Bone marrow (tissue), 2 donors: ENCODE data around the gene TMEM245.
A peak's percentile ranks its signal among the peaks of the same experiment; 100 is the strongest.

ENCODE experiments used
- DNase-seq, 2 donors: peaks; one replicate each; lab custom pipeline; 2025; lab: John Stamatoyannopoulos, UW

The TMEM245 gene

GRCh38 chr9:109022873-109023272, 96.9 kb downstream of the TMEM245 start:
- no peak for DNase-seq

DNA sequence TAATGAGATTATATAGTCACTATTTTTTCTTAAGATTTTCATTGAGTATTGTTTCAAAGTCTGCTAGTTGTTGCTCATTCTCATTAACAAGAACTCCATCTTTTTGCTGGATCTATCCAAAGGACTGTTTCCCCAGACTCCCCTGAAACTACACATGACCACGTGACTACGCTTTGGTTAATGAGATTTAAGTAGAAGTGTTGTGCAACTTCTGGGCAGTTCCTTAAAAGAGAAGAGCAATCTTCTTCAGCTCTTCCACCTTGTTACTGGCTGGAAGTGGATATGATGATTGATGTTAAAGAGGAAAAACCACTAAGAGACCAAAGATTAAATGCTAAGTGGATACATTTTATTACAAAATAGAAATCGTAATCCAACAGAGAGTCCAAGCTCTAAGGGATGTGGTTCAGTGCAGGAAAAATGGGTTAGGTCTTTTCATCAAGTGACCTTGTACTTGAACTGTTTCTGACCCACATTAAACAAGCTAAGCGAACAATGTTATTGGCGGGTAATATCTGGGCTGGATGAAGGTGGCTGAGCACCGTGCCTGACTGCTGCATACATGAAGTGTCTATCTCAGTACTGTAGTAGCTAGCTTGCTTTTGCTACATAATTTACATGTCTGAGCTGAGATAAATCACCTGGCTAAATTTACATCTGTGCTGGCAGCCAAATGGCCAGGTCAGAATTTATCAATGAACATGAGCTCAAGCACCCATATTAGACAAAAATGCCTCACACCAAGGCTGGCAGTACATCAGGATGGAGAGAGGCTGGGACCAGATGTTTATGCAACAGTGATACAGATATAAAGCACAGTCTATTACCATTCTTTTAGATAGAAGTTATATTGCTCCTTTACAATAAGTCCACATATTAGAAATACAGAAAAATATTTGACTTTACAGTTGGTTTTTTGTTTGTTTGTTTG, 98.9 kb downstream of the TMEM245 start:
- DNase-seq = no peak

GRCh38 chr9:109020113-109020512, 99.6 kb downstream of the TMEM245 start:
- no peak for DNase-seq

DNA sequence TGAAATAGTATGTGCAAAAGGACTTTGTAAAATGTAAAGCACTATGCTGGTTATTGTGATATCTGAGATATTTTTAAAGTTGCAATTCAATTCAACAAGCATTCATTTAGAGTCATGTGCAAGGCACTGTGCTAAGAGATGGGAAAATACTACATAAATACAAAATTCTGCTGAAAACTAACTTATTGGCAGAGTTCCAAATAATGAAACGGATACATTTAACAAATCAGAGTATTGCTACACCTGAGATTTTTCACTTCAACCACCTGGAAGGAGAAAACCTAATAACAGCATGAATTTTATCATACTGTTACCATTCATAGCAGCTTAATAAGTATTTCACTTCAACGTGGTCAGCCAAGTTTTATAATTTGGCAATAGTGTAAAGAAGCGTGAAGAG, 100.3 kb downstream of the TMEM245 start:
- DNase-seq = no peak

DNA sequence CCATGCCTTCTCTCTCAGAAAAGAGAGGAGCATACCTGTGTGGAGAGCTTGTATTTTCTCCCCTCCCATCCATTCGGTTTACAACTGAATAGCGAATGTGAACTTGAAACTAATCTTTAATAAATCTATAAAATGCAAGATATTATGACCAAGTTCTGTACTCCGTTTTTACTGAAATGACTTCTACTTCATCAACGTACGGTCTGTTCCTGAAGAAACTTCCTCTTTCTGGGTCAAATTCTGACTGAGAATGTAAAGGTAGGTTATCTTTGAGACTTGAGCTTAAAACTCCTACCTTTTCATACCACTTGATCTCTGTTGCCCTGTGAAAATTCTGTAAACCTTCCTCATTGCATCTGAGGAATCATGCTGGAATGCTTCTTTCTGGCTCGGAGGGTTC, 102.3 kb downstream of the TMEM245 start:
- no peak for DNase-seq

DNA sequence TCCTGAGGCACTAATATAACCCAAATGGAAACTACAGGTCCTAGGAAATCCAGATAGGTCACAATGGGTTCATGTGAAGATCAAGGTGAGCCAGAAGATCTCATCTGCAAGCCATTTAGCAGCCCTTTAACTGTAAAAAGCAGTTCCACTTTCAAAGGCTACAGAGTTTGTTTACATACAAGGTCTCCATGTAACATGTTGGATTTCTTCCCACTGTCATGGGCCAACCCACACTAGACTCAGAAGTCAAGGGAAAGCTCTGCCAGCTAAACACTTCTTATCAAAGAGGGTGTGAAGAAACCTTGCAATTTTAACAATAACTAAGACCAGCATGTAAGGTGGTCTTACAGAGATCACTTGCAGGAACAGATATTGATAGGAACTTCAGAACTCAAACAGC, 102.7 kb downstream of the TMEM245 start:
- no peak for DNase-seq

GRCh38 chr9:109016132-109016531, 103.6 kb downstream of the TMEM245 start:
- DNase-seq = no peak

GRCh38 chr9:109014608-109015280, 105.0 kb downstream of the TMEM245 start:
- DNase-seq = no peak

GRCh38 chr9:109013679-109014607, 105.8 kb downstream of the TMEM245 start:
- no peak for DNase-seq

DNA sequence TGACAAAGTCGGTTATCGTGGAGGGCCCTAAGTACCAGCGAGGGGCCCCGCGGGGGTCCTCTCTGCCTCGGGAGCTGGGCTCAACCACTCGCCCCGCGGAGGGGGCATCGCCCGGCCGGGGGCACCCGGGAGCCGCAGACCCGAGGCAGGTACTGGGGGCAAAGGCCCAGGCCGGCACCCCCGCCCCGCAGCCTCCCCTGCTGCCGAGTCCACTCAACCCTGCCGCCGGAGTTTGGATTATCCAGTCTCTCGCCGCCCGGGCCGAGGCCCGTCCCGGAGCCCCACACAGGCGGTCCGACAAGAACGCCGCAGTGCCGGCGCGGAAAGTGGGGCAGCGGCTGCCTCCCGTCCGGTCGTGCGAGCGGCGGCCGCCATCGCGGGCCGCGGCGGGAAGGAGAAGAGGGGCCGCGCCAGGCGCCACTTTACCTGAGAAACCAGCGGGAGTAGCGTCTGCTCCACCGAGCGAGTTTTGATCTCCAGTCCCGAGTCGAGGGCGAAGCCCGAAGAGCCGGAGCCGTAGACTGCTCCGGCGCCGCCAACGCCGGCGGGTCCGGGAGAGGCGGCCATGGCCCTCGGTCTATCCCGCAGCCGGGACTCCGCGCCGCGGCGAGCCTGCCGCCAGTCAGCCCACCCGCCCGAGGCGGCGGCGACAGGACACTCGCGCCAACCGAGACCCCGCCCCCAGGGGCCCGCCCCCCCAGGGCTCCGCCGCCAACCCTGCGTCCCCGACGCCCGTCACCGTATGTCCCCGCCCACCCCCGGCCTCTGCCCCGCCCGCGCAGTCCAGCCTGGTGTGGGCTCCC, 106.7 kb downstream of the TMEM245 start, which contains the start of gene CTNNAL1:
Gene CTNNAL1 (minus strand): TSS at position 624 of the 803 bp plus-strand sequence. CDS start 57 bp downstream, at position 567.
- peak; percentile 56 to 72 for DNase-seq

- DNase-seq = peak; percentile 30 to 35
Observed at GRCh38 chr9:109012009-109012875, 107.5 kb downstream of the TMEM245 start.

- DNase-seq = no peak
Observed at GRCh38 chr9:109011231-109011671, 108.5 kb downstream of the TMEM245 start.

- no peak for DNase-seq
Observed at GRCh38 chr9:109010746-109011145, 109.0 kb downstream of the TMEM245 start.

DNA sequence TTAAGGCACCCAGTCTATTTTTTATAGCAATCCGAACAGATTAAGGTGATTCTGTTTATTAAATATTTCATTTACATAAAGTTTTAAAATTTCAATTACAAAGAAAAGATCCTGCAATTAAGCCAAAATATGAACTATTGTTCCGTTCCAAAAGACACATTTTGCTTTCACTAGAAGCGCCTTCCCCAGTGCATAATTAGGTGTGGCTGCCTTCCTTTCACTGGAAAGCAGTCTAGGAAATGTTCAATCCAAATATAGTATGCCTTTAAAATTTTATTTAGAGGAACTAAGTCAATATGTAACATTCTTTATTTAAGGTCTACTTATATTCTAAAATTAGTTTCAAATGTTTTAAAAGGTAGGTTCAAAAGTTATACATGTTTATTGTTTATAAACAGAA, 114.1 kb downstream of the TMEM245 start:
- DNase-seq = no peak

DNA sequence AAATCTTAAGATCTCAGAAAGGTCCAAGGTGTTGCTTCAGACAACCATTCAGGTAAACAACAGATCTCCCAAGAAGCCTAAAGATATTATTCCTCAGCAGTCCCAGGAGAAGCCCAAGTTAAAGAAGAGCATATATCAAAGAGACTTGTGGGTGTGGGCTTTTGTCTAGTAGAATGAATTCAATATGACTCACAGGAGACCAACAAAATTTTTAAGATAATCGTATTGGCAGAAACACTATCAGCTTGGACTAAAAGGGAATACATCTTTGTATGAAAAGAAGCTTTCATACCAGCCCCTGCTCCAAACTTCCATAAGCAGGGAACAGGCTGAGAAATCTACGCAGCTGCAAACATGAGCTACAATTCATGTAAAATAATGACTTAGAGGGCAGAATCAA, 116.6 kb downstream of the TMEM245 start:
- DNase-seq = no peak

- DNase-seq = no peak
Observed at GRCh38 chr9:109002141-109002540, 117.6 kb downstream of the TMEM245 start.

GRCh38 chr9:109001275-109001676, 118.5 kb downstream of the TMEM245 start:
- DNase-seq = no peak

DNA sequence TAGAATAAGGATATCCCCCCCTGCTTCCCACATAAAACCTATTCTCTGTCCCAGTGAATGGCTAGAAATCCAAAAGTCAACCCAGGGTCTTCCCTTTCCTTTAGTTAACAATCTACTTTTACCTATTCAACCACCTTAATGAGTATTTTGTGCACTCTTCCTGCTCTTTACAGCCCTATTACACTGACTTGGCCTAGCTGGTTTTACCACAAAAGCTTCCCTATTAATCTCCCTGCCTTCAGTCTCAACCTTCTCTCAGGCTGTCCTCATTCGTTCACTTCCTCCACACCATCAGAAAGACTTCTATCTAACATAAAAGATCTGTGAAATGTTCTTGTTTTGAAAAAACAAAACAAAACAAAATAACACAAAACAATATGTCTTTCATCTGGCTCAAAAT, 122.6 kb downstream of the TMEM245 start:
- no peak for DNase-seq

DNA sequence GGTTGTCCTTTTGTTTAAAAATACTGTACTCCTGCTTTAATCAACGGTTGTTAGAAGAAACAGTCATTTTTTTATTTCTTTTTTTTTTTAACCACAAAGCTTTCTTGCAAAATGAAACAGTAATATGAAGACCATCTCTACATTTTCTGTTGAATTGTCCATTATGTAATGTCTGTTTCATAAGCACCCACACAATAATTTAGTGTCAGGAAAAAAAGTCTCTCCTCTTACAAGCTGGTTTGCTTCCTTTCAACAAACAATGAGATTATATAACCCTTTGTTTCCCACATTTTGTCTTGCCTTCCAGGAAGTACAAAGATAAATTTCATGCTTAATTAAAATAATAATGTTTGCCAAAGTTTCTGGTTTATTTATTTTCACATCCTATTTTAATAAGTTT, 123.1 kb downstream of the TMEM245 start:
- no peak for DNase-seq

- DNase-seq = peak in 1 of 2 donors; percentile 25
Observed at GRCh38 chr9:108994695-108995094, 125.1 kb downstream of the TMEM245 start.
